GM12878 (cell line): ENCODE data around the gene APOE. TPM values are rescaled to one million over a fixed set of nuclear protein-coding genes. Genes with fewer than 3 reads are reported as not detected.
A peak's percentile ranks its signal among the peaks of the same experiment; 100 is the strongest.

Source experiments
- CUX1 ChIP-seq: IDR thresholded peaks from 2 replicates; pipeline ENCODE4 v1.6.1; 2012; ENCODE audit warnings: improper control_type of control experiment, low read depth, low read length; ENCODE audit not compliant: insufficient replicate concordance
- DPF2 ChIP-seq: fragments of 450-650 bp; IDR thresholded peaks from 2 replicates; pipeline ENCODE4 v1.6.1; 2017; ENCODE audit warnings: mild to moderate bottlenecking
- EED ChIP-seq: sonication (generic); IDR thresholded peaks from 2 replicates; pipeline ENCODE4 v1.6.1; 2016; ENCODE audit warnings: antibody characterized with exemption, low read depth
- ESRRA ChIP-seq: IDR thresholded peaks from 2 replicates; pipeline ENCODE4 v1.6.1; 2012; ENCODE audit warnings: mild to moderate bottlenecking, low read length, improper control_type of control experiment
- HDAC2 ChIP-seq: fragments of 200-600 bp; sonication (generic); IDR thresholded peaks from 2 replicates; pipeline ENCODE4 v1.6.1; 2017
- IRF4 ChIP-seq: IDR thresholded peaks from 2 replicates; pipeline ENCODE4 v1.6.1; 2011; ENCODE audit warnings: low read depth, low read length
- MTA2 ChIP-seq: fragments of 450-650 bp; IDR thresholded peaks from 2 replicates; pipeline ENCODE4 v1.6.1; 2016; ENCODE audit warnings: low read depth, mild to moderate bottlenecking, moderate library complexity
- NRF1 ChIP-seq: conservative IDR thresholded peaks from 2 replicates; pipeline ENCODE4 v1.6.1; 2011; ENCODE audit warnings: mild to moderate bottlenecking, low read depth, low read length, improper control_type of control experiment
- SP1 ChIP-seq: IDR thresholded peaks from one replicate; pipeline ENCODE4 v1.6.1; 2011; ENCODE audit warnings: low read depth, low read length
- SRF ChIP-seq, 2 experiments: IDR thresholded peaks; 2 replicates each; pipeline ENCODE4 v1.6.1; 2011; ENCODE audit warnings: low read depth in 2 of 2, low read length in 2 of 2, mild to moderate bottlenecking in 1 of 2, moderate library complexity in 1 of 2
- STAT1 ChIP-seq: fragments of 450-650 bp; conservative IDR thresholded peaks from 2 replicates; pipeline ENCODE4 v1.6.1; 2014; ENCODE audit warnings: antibody characterized with exemption, mild to moderate bottlenecking
- STAT3 ChIP-seq: IDR thresholded peaks from 2 replicates; pipeline ENCODE4 v1.6.1; 2011; ENCODE audit warnings: low read depth, low read length, improper control_type of control experiment
- SUPT20H ChIP-seq: IDR thresholded peaks from 2 replicates; pipeline ENCODE4 v1.6.1; 2011; ENCODE audit warnings: low read depth, mild to moderate bottlenecking, low read length, moderate library complexity, borderline replicate concordance; ENCODE audit not compliant: control insufficient read depth
- ZBTB40 ChIP-seq: fragments of 450-650 bp; IDR thresholded peaks from 2 replicates; pipeline ENCODE4 v1.6.1; 2016; ENCODE audit warnings: mild to moderate bottlenecking, moderate library complexity, borderline replicate concordance
- ZNF207 ChIP-seq: fragments of 450-650 bp; IDR thresholded peaks from 2 replicates; pipeline ENCODE4 v1.6.1; 2014; ENCODE audit warnings: antibody characterized with exemption, mild to moderate bottlenecking, borderline replicate concordance
- ZNF217 ChIP-seq: fragments of 450-650 bp; IDR thresholded peaks from 2 replicates; pipeline ENCODE4 v1.6.1; 2017; ENCODE audit warnings: antibody characterized with exemption, mild to moderate bottlenecking
- ZNF687 ChIP-seq: fragments of 450-650 bp; IDR thresholded peaks from 2 replicates; pipeline ENCODE4 v1.6.1; 2017; ENCODE audit warnings: mild to moderate bottlenecking, moderate library complexity
- polyA plus RNA-seq, 11 experiments: library from polyadenylated mRNA; depleted of rRNA in 4 of 11; unstranded in 6 of 11; stranded (reverse) in 5 of 11; fragments of >200 nt; fragmentation: Nextera tagmentation in 4 of 11; fragmentation: Illumina TruSeq in 1 of 11; extraction: Ambion mirVana in 4 of 11; extraction: Trizol in 1 of 11; gene quantifications; 1 replicate in 1 of 11; 2 replicates in 10 of 11; pipeline versions ENCODE4 v1.2.1 to v1.2.3, GENCODE V29; 2011 to 2016; ENCODE audit warnings: inconsistent platforms in 2 of 11, missing spikeins in 2 of 11, low read depth in 1 of 11
- total RNA-seq, 4 experiments: library from RNA; depleted of rRNA in 3 of 4; stranded (reverse); fragments of >200 nt in 3 of 4; fragmentation: Illumina TruSeq in 1 of 4; extraction: Trizol in 1 of 4; gene quantifications; 2 replicates each; pipeline versions ENCODE4 v1.2.1 to v1.2.3, GENCODE V29; 2013 to 2021

APOE gene
- total and polyA plus RNA-seq, 10 of the 15 experiments (the other 5 are each of a cell fraction or from before 2014, with no cell fraction given), result 0.22 to 3.7 (median 0.44) TPM; not detected in 4

- TF ChIP-seq ZNF687 (peak; percentile 38; the same call in 1 of the 2 replicates), ZBTB40 (no peak), DPF2 (peak; percentile 72), SUPT20H (no peak), IRF4 (no peak), STAT3 (no peak), STAT1 (0 out of 2 replicates have a peak, but pooled peaks have one; percentile 58), MTA2 (no peak), HDAC2 (no peak), ZNF217 (peak; percentile 28; the same call in 1 of the 2 replicates), SRF (IDR thresholded peaks at IDR 0.05; ENCODE audit: low read depth in 2 of 2, low read length in 2 of 2) (no peak), ZNF207 (peak; percentile 74; the same call in 1 of the 2 replicates), ESRRA (no peak), CUX1 (no peak), SP1 (peak; percentile 58), EED (no peak), NRF1 (no peak)
These were observed 14.3 kb upstream of the APOE start, which contains the start of gene TOMM40 (continued) for GRCh38 chr19:44891016-44891882.
